ENCODE measurements around the gene S100A1. TPM values are rescaled to one million over a fixed set of nuclear protein-coding genes. Genes with fewer than 3 reads are reported as not detected.

S100A1 gene
- total and polyA plus RNA-seq, 2 of the 13 experiments (the other 11 are each of a cell fraction or from before 2014, with no cell fraction given) = 120 to 251 TPM

DNA sequence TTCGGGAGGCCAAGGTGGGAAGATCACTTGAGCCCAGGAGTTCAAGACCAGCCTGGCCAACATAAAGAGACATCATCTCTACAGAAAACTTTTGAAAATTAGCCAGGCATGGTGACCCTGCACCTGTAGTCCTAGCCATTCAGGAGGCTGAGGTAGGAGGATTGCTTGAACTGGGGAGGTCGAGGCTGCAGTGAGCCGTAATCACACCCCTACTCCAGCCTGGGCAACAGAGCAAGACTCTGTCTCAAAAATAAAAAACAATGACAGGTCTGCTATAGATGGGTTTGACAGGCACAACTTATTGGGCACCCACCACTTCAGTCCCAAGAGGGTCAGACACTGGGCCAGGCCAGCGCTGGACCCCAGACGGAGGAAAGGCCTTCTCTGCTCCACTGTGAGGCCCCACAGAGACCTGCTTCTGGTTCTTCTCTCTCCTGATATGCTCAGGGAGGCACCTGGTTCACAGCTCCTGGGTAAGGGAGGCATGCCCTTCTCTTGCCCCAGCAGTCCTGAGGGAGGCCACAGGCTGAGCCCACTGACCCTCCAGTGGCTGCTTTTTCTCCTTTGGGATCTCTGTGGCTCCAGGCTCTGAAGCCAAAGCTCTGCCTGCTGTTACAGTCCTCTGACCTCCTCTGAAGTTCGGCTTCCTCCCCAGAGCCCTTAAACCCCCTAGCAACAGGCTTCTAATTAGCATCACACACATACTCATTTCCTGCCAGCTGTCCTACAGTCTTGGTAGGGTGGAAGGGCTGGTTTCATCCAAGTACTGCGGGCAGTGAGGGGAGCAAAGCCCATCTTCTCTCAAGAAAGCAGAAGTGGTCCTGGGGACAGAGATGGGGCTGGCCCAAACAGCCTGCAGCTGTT is 29.7 kb upstream of the S100A1 start:
- no peaks in the 10 kb centered on the region for H3K36me3 ChIP-seq (replicated peaks in 1 of 2; ENCODE audit: control insufficient read depth in 1 of 2, insufficient read depth in 2 of 2, low read length in 2 of 2)
- CTCF ChIA-PET (ENCODE audit: low intra/inter-chr PET ratio, low total read pairs) = no interaction called here
- intact Hi-C loops (cut with micrococcal nuclease; ENCODE audit: unreplicated experiment) = no loop called here
- no peaks in the 10 kb centered on the region for H4K20me1 ChIP-seq (ENCODE audit: insufficient read depth, low read length)
- no peaks in the 10 kb centered on the region for H3K27me3 ChIP-seq (ENCODE audit: control insufficient read depth in 1 of 2, insufficient read depth in 2 of 2, low read length in 2 of 2)
- FAIRE-seq (no peak), DNase-seq (ENCODE audit: low spot score) (no peak), ATAC-seq (no peak; the same call in 1 of the 3 replicates)
- in situ Hi-C loops (cut with HindIII; ENCODE audit: extremely low pct_ligation_motif_present, low pct_unique_long_range_greater_than_20kb) = no loop called here
- no peaks in the 10 kb centered on the region for H3K79me2 ChIP-seq (ENCODE audit: insufficient read depth, low read length)
- TF ChIP-seq, protein P1, sequence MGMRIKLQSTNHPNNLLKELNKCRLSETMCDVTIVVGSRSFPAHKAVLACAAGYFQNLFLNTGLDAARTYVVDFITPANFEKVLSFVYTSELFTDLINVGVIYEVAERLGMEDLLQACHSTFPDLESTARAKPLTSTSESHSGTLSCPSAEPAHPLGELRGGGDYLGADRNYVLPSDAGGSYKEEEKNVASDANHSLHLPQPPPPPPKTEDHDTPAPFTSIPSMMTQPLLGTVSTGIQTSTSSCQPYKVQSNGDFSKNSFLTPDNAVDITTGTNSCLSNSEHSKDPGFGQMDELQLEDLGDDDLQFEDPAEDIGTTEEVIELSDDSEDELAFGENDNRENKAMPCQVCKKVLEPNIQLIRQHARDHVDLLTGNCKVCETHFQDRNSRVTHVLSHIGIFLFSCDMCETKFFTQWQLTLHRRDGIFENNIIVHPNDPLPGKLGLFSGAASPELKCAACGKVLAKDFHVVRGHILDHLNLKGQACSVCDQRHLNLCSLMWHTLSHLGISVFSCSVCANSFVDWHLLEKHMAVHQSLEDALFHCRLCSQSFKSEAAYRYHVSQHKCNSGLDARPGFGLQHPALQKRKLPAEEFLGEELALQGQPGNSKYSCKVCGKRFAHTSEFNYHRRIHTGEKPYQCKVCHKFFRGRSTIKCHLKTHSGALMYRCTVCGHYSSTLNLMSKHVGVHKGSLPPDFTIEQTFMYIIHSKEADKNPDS (CRISPR knock-in tag; IDR thresholded peaks at IDR 0.05) = no peak
- TF ChIP-seq, protein P2, sequence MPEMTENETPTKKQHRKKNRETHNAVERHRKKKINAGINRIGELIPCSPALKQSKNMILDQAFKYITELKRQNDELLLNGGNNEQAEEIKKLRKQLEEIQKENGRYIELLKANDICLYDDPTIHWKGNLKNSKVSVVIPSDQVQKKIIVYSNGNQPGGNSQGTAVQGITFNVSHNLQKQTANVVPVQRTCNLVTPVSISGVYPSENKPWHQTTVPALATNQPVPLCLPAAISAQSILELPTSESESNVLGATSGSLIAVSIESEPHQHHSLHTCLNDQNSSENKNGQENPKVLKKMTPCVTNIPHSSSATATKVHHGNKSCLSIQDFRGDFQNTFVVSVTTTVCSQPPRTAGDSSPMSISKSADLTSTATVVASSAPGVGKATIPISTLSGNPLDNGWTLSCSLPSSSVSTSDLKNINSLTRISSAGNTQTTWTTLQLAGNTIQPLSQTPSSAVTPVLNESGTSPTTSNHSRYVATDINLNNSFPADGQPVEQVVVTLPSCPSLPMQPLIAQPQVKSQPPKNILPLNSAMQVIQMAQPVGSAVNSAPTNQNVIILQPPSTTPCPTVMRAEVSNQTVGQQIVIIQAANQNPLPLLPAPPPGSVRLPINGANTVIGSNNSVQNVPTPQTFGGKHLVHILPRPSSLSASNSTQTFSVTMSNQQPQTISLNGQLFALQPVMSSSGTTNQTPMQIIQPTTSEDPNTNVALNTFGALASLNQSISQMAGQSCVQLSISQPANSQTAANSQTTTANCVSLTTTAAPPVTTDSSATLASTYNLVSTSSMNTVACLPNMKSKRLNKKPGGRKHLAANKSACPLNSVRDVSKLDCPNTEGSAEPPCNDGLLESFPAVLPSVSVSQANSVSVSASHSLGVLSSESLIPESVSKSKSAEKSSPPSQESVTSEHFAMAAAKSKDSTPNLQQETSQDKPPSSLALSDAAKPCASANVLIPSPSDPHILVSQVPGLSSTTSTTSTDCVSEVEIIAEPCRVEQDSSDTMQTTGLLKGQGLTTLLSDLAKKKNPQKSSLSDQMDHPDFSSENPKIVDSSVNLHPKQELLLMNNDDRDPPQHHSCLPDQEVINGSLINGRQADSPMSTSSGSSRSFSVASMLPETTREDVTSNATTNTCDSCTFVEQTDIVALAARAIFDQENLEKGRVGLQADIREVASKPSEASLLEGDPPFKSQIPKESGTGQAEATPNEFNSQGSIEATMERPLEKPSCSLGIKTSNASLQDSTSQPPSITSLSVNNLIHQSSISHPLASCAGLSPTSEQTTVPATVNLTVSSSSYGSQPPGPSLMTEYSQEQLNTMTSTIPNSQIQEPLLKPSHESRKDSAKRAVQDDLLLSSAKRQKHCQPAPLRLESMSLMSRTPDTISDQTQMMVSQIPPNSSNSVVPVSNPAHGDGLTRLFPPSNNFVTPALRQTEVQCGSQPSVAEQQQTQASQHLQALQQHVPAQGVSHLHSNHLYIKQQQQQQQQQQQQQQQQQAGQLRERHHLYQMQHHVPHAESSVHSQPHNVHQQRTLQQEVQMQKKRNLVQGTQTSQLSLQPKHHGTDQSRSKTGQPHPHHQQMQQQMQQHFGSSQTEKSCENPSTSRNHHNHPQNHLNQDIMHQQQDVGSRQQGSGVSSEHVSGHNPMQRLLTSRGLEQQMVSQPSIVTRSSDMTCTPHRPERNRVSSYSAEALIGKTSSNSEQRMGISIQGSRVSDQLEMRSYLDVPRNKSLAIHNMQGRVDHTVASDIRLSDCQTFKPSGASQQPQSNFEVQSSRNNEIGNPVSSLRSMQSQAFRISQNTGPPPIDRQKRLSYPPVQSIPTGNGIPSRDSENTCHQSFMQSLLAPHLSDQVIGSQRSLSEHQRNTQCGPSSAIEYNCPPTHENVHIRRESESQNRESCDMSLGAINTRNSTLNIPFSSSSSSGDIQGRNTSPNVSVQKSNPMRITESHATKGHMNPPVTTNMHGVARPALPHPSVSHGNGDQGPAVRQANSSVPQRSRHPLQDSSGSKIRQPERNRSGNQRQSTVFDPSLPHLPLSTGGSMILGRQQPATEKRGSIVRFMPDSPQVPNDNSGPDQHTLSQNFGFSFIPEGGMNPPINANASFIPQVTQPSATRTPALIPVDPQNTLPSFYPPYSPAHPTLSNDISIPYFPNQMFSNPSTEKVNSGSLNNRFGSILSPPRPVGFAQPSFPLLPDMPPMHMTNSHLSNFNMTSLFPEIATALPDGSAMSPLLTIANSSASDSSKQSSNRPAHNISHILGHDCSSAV (CRISPR knock-in tag; IDR thresholded peaks at IDR 0.05; ENCODE audit: borderline replicate concordance) = no peak
- TF ChIP-seq SP2 (CRISPR knock-in tag; IDR thresholded peaks at IDR 0.05) (no peak), FOXK1 (CRISPR knock-in tag; IDR thresholded peaks at IDR 0.05; ENCODE audit: borderline replicate concordance, low read depth) (no peak), ADNP (CRISPR knock-in tag; IDR thresholded peaks at IDR 0.05) (no peak)
- TF ChIP-seq, protein P3, sequence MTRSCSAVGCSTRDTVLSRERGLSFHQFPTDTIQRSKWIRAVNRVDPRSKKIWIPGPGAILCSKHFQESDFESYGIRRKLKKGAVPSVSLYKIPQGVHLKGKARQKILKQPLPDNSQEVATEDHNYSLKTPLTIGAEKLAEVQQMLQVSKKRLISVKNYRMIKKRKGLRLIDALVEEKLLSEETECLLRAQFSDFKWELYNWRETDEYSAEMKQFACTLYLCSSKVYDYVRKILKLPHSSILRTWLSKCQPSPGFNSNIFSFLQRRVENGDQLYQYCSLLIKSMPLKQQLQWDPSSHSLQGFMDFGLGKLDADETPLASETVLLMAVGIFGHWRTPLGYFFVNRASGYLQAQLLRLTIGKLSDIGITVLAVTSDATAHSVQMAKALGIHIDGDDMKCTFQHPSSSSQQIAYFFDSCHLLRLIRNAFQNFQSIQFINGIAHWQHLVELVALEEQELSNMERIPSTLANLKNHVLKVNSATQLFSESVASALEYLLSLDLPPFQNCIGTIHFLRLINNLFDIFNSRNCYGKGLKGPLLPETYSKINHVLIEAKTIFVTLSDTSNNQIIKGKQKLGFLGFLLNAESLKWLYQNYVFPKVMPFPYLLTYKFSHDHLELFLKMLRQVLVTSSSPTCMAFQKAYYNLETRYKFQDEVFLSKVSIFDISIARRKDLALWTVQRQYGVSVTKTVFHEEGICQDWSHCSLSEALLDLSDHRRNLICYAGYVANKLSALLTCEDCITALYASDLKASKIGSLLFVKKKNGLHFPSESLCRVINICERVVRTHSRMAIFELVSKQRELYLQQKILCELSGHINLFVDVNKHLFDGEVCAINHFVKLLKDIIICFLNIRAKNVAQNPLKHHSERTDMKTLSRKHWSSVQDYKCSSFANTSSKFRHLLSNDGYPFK (CRISPR knock-in tag; IDR thresholded peaks at IDR 0.05; ENCODE audit: borderline replicate concordance) = no peak
- TF ChIP-seq, protein P4, sequence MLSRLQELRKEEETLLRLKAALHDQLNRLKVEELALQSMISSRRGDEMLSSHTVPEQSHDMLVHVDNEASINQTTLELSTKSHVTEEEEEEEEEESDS (CRISPR knock-in tag; IDR thresholded peaks at IDR 0.05; ENCODE audit: borderline replicate concordance) = no peak
- BruUV-seq (replicated peaks) = no TSS peak
- no peak overlapping the region for H3K4me3 ChIP-seq (replicated peaks in 1 of 3; ENCODE audit: insufficient read depth in 1 of 3, low read depth in 2 of 3, low read length in 3 of 3)
- H3K4me1 ChIP-seq (ENCODE audit: insufficient read depth, low read length) = peaks cover 12% of the 10 kb centered on the region; the same call in 1 of the 2 replicates
- POLR2A ChIA-PET = no interaction called here
- no peak overlapping the region for H3K9ac ChIP-seq (ENCODE audit: insufficient read depth, low read depth, low read length)
- no peak overlapping the region for H3K4me2 ChIP-seq (ENCODE audit: low read depth, low read length)
- no peak overlapping the region for H2AFZ ChIP-seq (ENCODE audit: low read length)
- H3K27ac ChIP-seq (ENCODE audit: extremely low read length, insufficient read depth, low read length) = no peak overlapping the region
- 84% methylated on average over 7 of the region's 7 CpGs for WGBS (ENCODE audit: low lambda C conversion rate)
- no peaks in the 10 kb centered on the region for H3K9me3 ChIP-seq (ENCODE audit: low read length)
